Body of pancreas (tissue), 4 donors: Measurements from ENCODE around the gene HACD2. TPM values are rescaled to one million over a fixed set of nuclear protein-coding genes. Genes with fewer than 3 reads are reported as not detected.

Experiments used
- ATAC-seq: fragments of 150-250 bp; one replicate; pipeline ENCODE4 v1.9.1; 2016
- DNase-seq, 4 donors: peaks; one replicate each; pipeline ENCODE4 v3.0.0-alpha.2; 2019
- H3K27ac ChIP-seq, 4 donors: fragments of 200-600 bp; sonication (generic); 1 replicate in 3 of 4; 2 replicates in 1 of 4; pipeline versions ENCODE4 v1.5.1 to v1.6.1; 2016 to 2019; ENCODE audit warnings: mild to moderate bottlenecking in 1 of 4, mixed read lengths in 1 of 4, moderate library complexity in 1 of 4
- H3K27me3 ChIP-seq, 2 donors: fragments of 200-600 bp; sonication (generic); one replicate each; pipeline ENCODE4 v1.6.0; 2016; ENCODE audit warnings: mild to moderate bottlenecking in 1 of 2
- H3K36me3 ChIP-seq, 2 donors: fragments of 200-600 bp; sonication (generic); replicated peaks in 1 of 2; 2 replicates each; pipeline ENCODE4 v1.5.1; 2016; ENCODE audit warnings: low read depth in 2 of 2; ENCODE audit not compliant: insufficient read depth in 1 of 2
- H3K4me1 ChIP-seq: fragments of 200-600 bp; sonication (generic); one replicate; pipeline ENCODE4 v1.6.0; 2016
- H3K4me3 ChIP-seq, 2 donors: fragments of 200-600 bp; sonication (generic); 1 replicate in 1 of 2; 2 replicates in 1 of 2; pipeline ENCODE4 v1.5.1; 2016 to 2019
- H3K9me3 ChIP-seq, 3 donors: fragments of 200-600 bp; sonication (generic); 1 replicate in 2 of 3; 2 replicates in 1 of 3; pipeline ENCODE4 v1.5.1; 2016
- CTCF ChIP-seq, 7 experiments: fragments of 450-650 bp in 4 of 7; fragments of 200-600 bp in 3 of 7; sonication (generic) in 3 of 7; IDR thresholded peaks; one replicate each; pipeline ENCODE4 v1.5.1; 2016 to 2019; ENCODE audit warnings: antibody characterized with exemption in 7 of 7
- POLR2A ChIP-seq, 3 donors: fragments of 450-650 bp; IDR thresholded peaks; one replicate each; pipeline ENCODE4 v1.6.1; 2016; ENCODE audit warnings: antibody characterized with exemption in 3 of 3, mild to moderate bottlenecking in 2 of 3
- WGBS, 2 donors: methylation state at CpG; one replicate each; pipeline ENCODE4 v1.1.5; 2017; 5-methylcytosine and 5-hydroxymethylcytosine counted together
- intact Hi-C: fragments of 100-400 bp; cut with DNase I; formaldehyde crosslinking; loops from one replicate; pipeline ENCODE4 v1.15.1; 2023
- total RNA-seq, 2 donors: library from RNA; depleted of rRNA; stranded (reverse); fragments of >200 nt; gene quantifications; one replicate each; pipeline ENCODE4 v1.1.0, GENCODE V29; 2016

Gene HACD2
- total RNA-seq, 2 donors from 2014 or later = 13.2 to 16.3 TPM

GRCh38 chr3:123457841-123458240 lies 127.0 kb downstream of the HACD2 start:
- H3K4me3 ChIP-seq = no peak overlapping the region
- intact Hi-C loops = no loop called here
- H3K36me3 ChIP-seq = no peaks in the 10 kb centered on the region
- WGBS, 2 donors = 88 to 100% methylated on average over 1 of the region's 1 CpG
- no peak for TF ChIP-seq POLR2A (IDR thresholded peaks at IDR 0.05)
- TF ChIP-seq CTCF (IDR thresholded peaks at IDR 0.05) = no peak
- no peak for DNase-seq
- no peak for ATAC-seq
- no peaks in the 10 kb centered on the region for H3K9me3 ChIP-seq
- H3K27ac ChIP-seq = no peak overlapping the region
- H3K4me1 ChIP-seq = no peaks in the 10 kb centered on the region
- no peaks in the 10 kb centered on the region for H3K27me3 ChIP-seq

- ATAC-seq = no peak
- Histone ChIP-seq H3K9me3 (no peaks in the 10 kb centered on the region), H3K27me3 (peaks cover 0 to 15% of the 10 kb centered on the region in 2 donors), H3K4me3 (no peak overlapping the region), H3K4me1 (peaks cover 15% of the 10 kb centered on the region), H3K27ac (no peak overlapping the region), H3K36me3 (no peaks in the 10 kb centered on the region)
- intact Hi-C loops = no loop called here
- 44 to 61% methylated on average over 3 of the region's 3 CpGs for WGBS, 2 donors
- no peak for DNase-seq
- no peak for TF ChIP-seq POLR2A (IDR thresholded peaks at IDR 0.05)
- TF ChIP-seq CTCF (IDR thresholded peaks at IDR 0.05) = no peak
These were observed 131.2 kb downstream of the HACD2 start for GRCh38 chr3:123453675-123454074.

- no peak for ATAC-seq
- intact Hi-C loops = no loop called here
- H3K36me3 ChIP-seq = no peaks in the 10 kb centered on the region
- H3K9me3 ChIP-seq = no peaks in the 10 kb centered on the region
- DNase-seq = no peak
- H3K4me1 ChIP-seq = peaks cover 22% of the 10 kb centered on the region
- no peak overlapping the region for H3K4me3 ChIP-seq
- no peak for TF ChIP-seq CTCF (IDR thresholded peaks at IDR 0.05)
- TF ChIP-seq POLR2A (IDR thresholded peaks at IDR 0.05) = no peak
- no peak overlapping the region for H3K27ac ChIP-seq
- WGBS, 2 donors = 70 to 77% methylated on average over 4 of the region's 4 CpGs
- H3K27me3 ChIP-seq = peaks cover 0 to 21% of the 10 kb centered on the region in 2 donors
These were observed 133.7 kb downstream of the HACD2 start for GRCh38 chr3:123451186-123451585.

DNA sequence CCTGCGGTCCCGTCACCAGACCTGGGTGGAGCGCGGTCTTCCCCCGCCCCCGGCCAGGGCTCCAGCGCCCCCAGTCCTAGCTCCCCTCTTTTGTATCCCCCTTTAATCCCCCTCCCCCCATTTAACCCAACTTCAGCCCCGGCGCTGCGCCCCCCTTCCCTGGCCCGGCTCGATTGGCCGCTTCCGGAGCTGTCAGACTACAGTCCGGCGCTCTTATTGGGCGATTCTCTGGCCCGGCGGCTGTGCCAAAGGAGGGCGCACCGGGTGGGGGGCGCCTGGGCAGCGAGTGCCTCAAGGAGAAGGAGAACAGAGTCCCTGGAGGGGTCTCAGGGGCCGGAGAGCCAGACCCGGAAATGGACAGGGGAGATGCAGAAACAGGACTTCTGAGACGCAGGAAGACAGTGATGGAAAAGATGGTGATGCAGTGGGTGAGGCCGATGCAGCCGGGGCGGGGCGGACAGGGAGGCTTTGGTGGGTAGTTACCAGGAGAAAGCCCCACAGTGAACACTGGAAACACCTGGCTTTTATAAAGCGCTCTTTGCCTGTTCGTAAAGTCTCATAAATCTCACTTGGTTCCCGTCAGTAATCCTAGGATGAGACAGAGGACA lies 134.8 kb downstream of the HACD2 start:
- intact Hi-C loops = no loop called here
- Histone ChIP-seq H3K36me3 (no peaks in the 10 kb centered on the region), H3K27ac (peak overlapping the region in 2 of 4 donors; percentile 62 to 80), H3K4me1 (peaks cover 22% of the 10 kb centered on the region), H3K9me3 (no peaks in the 10 kb centered on the region), H3K27me3 (peaks cover 0 to 21% of the 10 kb centered on the region in 2 donors), H3K4me3 (peak overlapping the region in 1 of 2 donors; percentile 11)
- 18 to 22% methylated on average over 28 to 33 of the region's 33 CpGs for WGBS, 2 donors
- TF ChIP-seq CTCF (IDR thresholded peaks at IDR 0.05) = no peak
- TF ChIP-seq POLR2A (IDR thresholded peaks at IDR 0.05) = no peak
- ATAC-seq = peak; percentile 4
- peak in 2 of 4 donors; percentile 18 to 19 for DNase-seq
